ENCODE measurements around the gene COA7.

GRCh38 chr1:52697795-52698674 is at the start of gene COA7:
- TF ChIP-seq, protein P1, sequence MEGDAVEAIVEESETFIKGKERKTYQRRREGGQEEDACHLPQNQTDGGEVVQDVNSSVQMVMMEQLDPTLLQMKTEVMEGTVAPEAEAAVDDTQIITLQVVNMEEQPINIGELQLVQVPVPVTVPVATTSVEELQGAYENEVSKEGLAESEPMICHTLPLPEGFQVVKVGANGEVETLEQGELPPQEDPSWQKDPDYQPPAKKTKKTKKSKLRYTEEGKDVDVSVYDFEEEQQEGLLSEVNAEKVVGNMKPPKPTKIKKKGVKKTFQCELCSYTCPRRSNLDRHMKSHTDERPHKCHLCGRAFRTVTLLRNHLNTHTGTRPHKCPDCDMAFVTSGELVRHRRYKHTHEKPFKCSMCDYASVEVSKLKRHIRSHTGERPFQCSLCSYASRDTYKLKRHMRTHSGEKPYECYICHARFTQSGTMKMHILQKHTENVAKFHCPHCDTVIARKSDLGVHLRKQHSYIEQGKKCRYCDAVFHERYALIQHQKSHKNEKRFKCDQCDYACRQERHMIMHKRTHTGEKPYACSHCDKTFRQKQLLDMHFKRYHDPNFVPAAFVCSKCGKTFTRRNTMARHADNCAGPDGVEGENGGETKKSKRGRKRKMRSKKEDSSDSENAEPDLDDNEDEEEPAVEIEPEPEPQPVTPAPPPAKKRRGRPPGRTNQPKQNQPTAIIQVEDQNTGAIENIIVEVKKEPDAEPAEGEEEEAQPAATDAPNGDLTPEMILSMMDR (conservative IDR thresholded peaks at IDR 0.05; ENCODE audit: low read depth, low read length) = no peak
- TF ChIP-seq EZH2phosphoT487 (IDR thresholded peaks at IDR 0.05; ENCODE audit: borderline replicate concordance, low read length) (no peak), EZH2 (IDR thresholded peaks at IDR 0.05; ENCODE audit: low read length, unreplicated experiment) (no peak)
